IMR-90 (cell line): ENCODE measurements around the gene HEYL. TPM values are rescaled to one million over a fixed set of nuclear protein-coding genes. Genes with fewer than 3 reads are reported as not detected.

Experiments
- ATAC-seq: fragments of 200-7000 bp; cut with Tn5 transposase; 2 replicates; pipeline ENCODE4 v1.9.1; 2020; ENCODE audit warnings: low read depth, mild to moderate bottlenecking, moderate library complexity
- BruUV-seq: library from RNA; stranded (reverse); fragments of 400-500 nt; replicated peaks from 2 replicates; lab custom pipeline; 2021; lab: Mats Ljungman, UMichigan
- CTCF ChIA-PET: fragments of 300-600 bp; formaldehyde crosslinking; extraction: SDS; loops from one replicate; lab custom pipeline; 2021; ENCODE audit warnings: antibody characterized with exemption; lab: Yijun Ruan, JAX
- POLR2A ChIA-PET: fragments of 300-600 bp; sonication (Branson Sonifier 250); formaldehyde crosslinking; loops from one replicate; lab custom pipeline; 2022; ENCODE audit warnings: antibody characterized with exemption; ENCODE audit not compliant: unreplicated experiment; lab: Charles Lee
- DNase-seq: peaks from one replicate; pipeline ENCODE4 v3.0.0; 2013
- H2AFZ ChIP-seq: replicated peaks from 2 replicates; pipeline ENCODE3; 2013; ENCODE audit warnings: low read length, mild to moderate bottlenecking; ENCODE audit not compliant: poor library complexity
- H2AK5ac ChIP-seq: 2 replicates; pipeline ENCODE4 v1.6.1; 2013; ENCODE audit warnings: low read depth, low read length, inconsistent platforms
- H2AK9ac ChIP-seq: replicated peaks from 2 replicates; pipeline ENCODE3; 2013; ENCODE audit warnings: mild to moderate bottlenecking, low read depth, low read length, moderate library complexity; ENCODE audit not compliant: poor library complexity
- H2BK120ac ChIP-seq: 2 replicates; pipeline ENCODE4 v1.6.1; 2013; ENCODE audit warnings: low read depth, low read length, inconsistent platforms
- H2BK15ac ChIP-seq: 3 replicates; pipeline ENCODE4 v1.6.1; 2013; ENCODE audit warnings: low read depth, low read length, inconsistent platforms
- H2BK20ac ChIP-seq: 2 replicates; pipeline ENCODE4 v1.6.1; 2013; ENCODE audit warnings: low read depth, mild to moderate bottlenecking, inconsistent platforms, low read length, moderate library complexity
- H2BK5ac ChIP-seq: 2 replicates; pipeline ENCODE4 v1.6.1; 2013; ENCODE audit warnings: mild to moderate bottlenecking, low read depth, low read length, inconsistent platforms; ENCODE audit not compliant: poor library complexity, severe bottlenecking
- H3K14ac ChIP-seq: replicated peaks from 2 replicates; pipeline ENCODE4 v1.6.1; 2013; ENCODE audit warnings: low read depth, low read length, inconsistent platforms
- H3K18ac ChIP-seq: 2 replicates; pipeline ENCODE4 v1.6.1; 2013; ENCODE audit warnings: low read depth, low read length, control low read depth
- H3K23ac ChIP-seq: 2 replicates; pipeline ENCODE4 v1.6.1; 2013; ENCODE audit warnings: low read depth, low read length, inconsistent platforms
- H3K27ac ChIP-seq: 2 replicates; pipeline ENCODE4 v1.5.1; 2013; ENCODE audit warnings: mild to moderate bottlenecking, control low read depth, low read length; ENCODE audit not compliant: insufficient read depth
- H3K27me3 ChIP-seq: 2 replicates; pipeline ENCODE4 v1.6.1; 2013; ENCODE audit warnings: low read length; ENCODE audit not compliant: control insufficient read depth, insufficient read depth
- H3K36me3 ChIP-seq: 2 replicates; pipeline ENCODE4 v1.6.1; 2013; ENCODE audit warnings: low read length, mixed read lengths; ENCODE audit not compliant: control insufficient read depth, insufficient read depth
- H3K4ac ChIP-seq: 2 replicates; pipeline ENCODE4 v1.6.1; 2013; ENCODE audit warnings: low read depth, low read length, inconsistent platforms
- H3K4me1 ChIP-seq: 2 replicates; pipeline ENCODE4 v1.6.1; 2013; ENCODE audit warnings: low read length, mixed read lengths; ENCODE audit not compliant: control insufficient read depth, insufficient read depth
- H3K4me2 ChIP-seq: 2 replicates; pipeline ENCODE4 v1.6.1; 2013; ENCODE audit warnings: low read depth, mild to moderate bottlenecking, control low read depth, low read length, moderate library complexity
- H3K4me3 ChIP-seq: 2 replicates; pipeline ENCODE4 v1.5.1; 2013; ENCODE audit warnings: low read depth, mild to moderate bottlenecking, control low read depth, low read length, moderate library complexity; ENCODE audit not compliant: insufficient read depth
- H3K56ac ChIP-seq: 2 replicates; pipeline ENCODE4 v1.6.1; 2013; ENCODE audit warnings: low read length, inconsistent platforms; ENCODE audit not compliant: insufficient read depth; ENCODE audit errors: extremely low read depth
- H3K79me1 ChIP-seq, 2 experiments: 2 replicates each; pipeline ENCODE4 v1.6.1; 2013; ENCODE audit warnings: low read length in 2 of 2, inconsistent platforms in 1 of 2, low read depth in 1 of 2
- H3K9ac ChIP-seq: 2 replicates; pipeline ENCODE4 v1.6.1; 2013; ENCODE audit warnings: low read depth, low read length, control low read depth
- H3K9me1 ChIP-seq: 2 replicates; pipeline ENCODE4 v1.6.1; 2013; ENCODE audit warnings: low read length, inconsistent platforms; ENCODE audit not compliant: insufficient read depth
- H3K9me3 ChIP-seq: 2 replicates; pipeline ENCODE4 v1.6.1; 2013; ENCODE audit warnings: low read length; ENCODE audit not compliant: control insufficient read depth, insufficient read depth
- H4K20me1 ChIP-seq: 2 replicates; pipeline ENCODE4 v1.6.1; 2013; ENCODE audit warnings: low read length, inconsistent platforms; ENCODE audit not compliant: insufficient read depth
- H4K5ac ChIP-seq: 2 replicates; pipeline ENCODE4 v1.6.1; 2013; ENCODE audit warnings: mild to moderate bottlenecking, low read depth, low read length, control low read depth
- H4K8ac ChIP-seq, 2 experiments: 2 replicates each; pipeline ENCODE4 v1.6.1; 2013; ENCODE audit warnings: low read depth in 2 of 2, low read length in 2 of 2, control low read depth in 1 of 2, inconsistent platforms in 1 of 2
- H4K91ac ChIP-seq: 2 replicates; pipeline ENCODE4 v1.6.1; 2013; ENCODE audit warnings: low read depth, low read length, inconsistent platforms; ENCODE audit not compliant: insufficient read depth
- BHLHE40 ChIP-seq: fragments of 150-350 bp; IDR thresholded peaks from 2 replicates; pipeline ENCODE4 v1.6.1; 2016; ENCODE audit warnings: mild to moderate bottlenecking, low read depth, low read length
- CEBPB ChIP-seq: IDR thresholded peaks from 2 replicates; pipeline ENCODE4 v1.6.1; 2012; ENCODE audit warnings: low read depth, low read length, improper control_type of control experiment
- CHD1 ChIP-seq: IDR thresholded peaks from 2 replicates; pipeline ENCODE4 v1.6.1; 2012; ENCODE audit warnings: low read depth, low read length, improper control_type of control experiment
- CTCF ChIP-seq: conservative IDR thresholded peaks from 2 replicates; pipeline ENCODE4 v1.5.1; 2012; ENCODE audit warnings: mild to moderate bottlenecking, low read depth, low read length, improper control_type of control experiment
- ELK1 ChIP-seq: fragments of 150-350 bp; IDR thresholded peaks from 2 replicates; pipeline ENCODE4 v1.6.1; 2016; ENCODE audit warnings: low read depth, mild to moderate bottlenecking, low read length, moderate library complexity, borderline replicate concordance
- FOS ChIP-seq: fragments of 150-350 bp; IDR thresholded peaks from 2 replicates; pipeline ENCODE4 v1.6.1; 2016; ENCODE audit warnings: low read depth, low read length
- MAFK ChIP-seq: IDR thresholded peaks from 2 replicates; pipeline ENCODE4 v1.6.1; 2012; ENCODE audit warnings: low read depth, low read length, improper control_type of control experiment
- MAZ ChIP-seq: IDR thresholded peaks from 2 replicates; pipeline ENCODE4 v1.6.1; 2012; ENCODE audit warnings: low read depth, mild to moderate bottlenecking, low read length, improper control_type of control experiment, moderate library complexity, borderline replicate concordance
- MXI1 ChIP-seq: IDR thresholded peaks from 2 replicates; pipeline ENCODE4 v1.6.1; 2012; ENCODE audit warnings: low read depth, mild to moderate bottlenecking, low read length, moderate library complexity, borderline replicate concordance
- NFE2L2 ChIP-seq: fragments of 150-350 bp; IDR thresholded peaks from 2 replicates; pipeline ENCODE4 v1.6.1; 2016; ENCODE audit warnings: low read depth, mild to moderate bottlenecking, low read length
- POLR2A ChIP-seq: IDR thresholded peaks from 2 replicates; pipeline ENCODE4 v1.6.1; 2012; ENCODE audit warnings: mild to moderate bottlenecking, low read depth, low read length
- RCOR1 ChIP-seq: IDR thresholded peaks from 2 replicates; pipeline ENCODE4 v1.6.1; 2012; ENCODE audit warnings: mild to moderate bottlenecking, low read length, improper control_type of control experiment; ENCODE audit not compliant: insufficient replicate concordance
- RFX5 ChIP-seq: IDR thresholded peaks from 2 replicates; pipeline ENCODE4 v1.8.0; 2012; ENCODE audit warnings: low read depth, mild to moderate bottlenecking, low read length, moderate library complexity
- USF2 ChIP-seq: fragments of 150-350 bp; IDR thresholded peaks from 2 replicates; pipeline ENCODE4 v1.6.1; 2017; ENCODE audit warnings: mild to moderate bottlenecking, antibody characterized with exemption, low read length, low read depth
- WGBS, 2 experiments: methylation state at CpG; one replicate each; pipeline versions ENCODE4 v1.1.5 to v1.1.7; 2013; ENCODE audit warnings: missing lambda C conversion rate in 2 of 2; ENCODE audit not compliant: insufficient read length in 1 of 2; ENCODE audit errors: extremely low coverage in 2 of 2; 5-methylcytosine and 5-hydroxymethylcytosine counted together
- dilution Hi-C: fragments of 300-500 bp; cut with HindIII; formaldehyde crosslinking; loops from one replicate; pipeline ENCODE4 v1.14.3; 2018; ENCODE audit warnings: low sequenced_read_pairs; ENCODE audit not compliant: unreplicated experiment
- in situ Hi-C: fragments of 300-500 bp; cut with MboI; formaldehyde crosslinking; loops from 3 replicates; pipeline ENCODE4 v1.14.3; 2019; ENCODE audit warnings: low sequenced_read_pairs, inconsistent platforms, mixed read lengths
- intact Hi-C: fragments of 100-400 bp; cut with micrococcal nuclease; formaldehyde crosslinking; loops from 2 replicates; pipeline ENCODE4 v1.10.0; 2022
- polyA plus RNA-seq, 3 experiments: library from polyadenylated mRNA; depleted of rRNA; stranded (reverse); fragments of >200 nt; gene quantifications; 2 replicates each; pipeline ENCODE4 v1.2.3, GENCODE V29; 2012; ENCODE audit warnings: low replicate concordance in 1 of 3
- total RNA-seq: library from RNA; depleted of rRNA; stranded (reverse); fragments of >200 nt; gene quantifications from 2 replicates; pipeline ENCODE4 v1.2.3, GENCODE V29; 2012

HEYL gene
- total and polyA plus RNA-seq, 2 of the 4 experiments (the other 2 are of a cell fraction) = 0.02 TPM; not detected in 1

GRCh38 chr1:39626646-39627045 lies 12.8 kb downstream of the HEYL start:
- Histone ChIP-seq H3K23ac (no peak overlapping the region), H4K20me1 (no peaks in the 10 kb centered on the region), H3K4me3 (no peak overlapping the region), H3K36me3 (no peaks in the 10 kb centered on the region), H4K91ac (no peak overlapping the region), H2BK20ac (no peak overlapping the region), H3K56ac (no peak overlapping the region), H3K9ac (no peak overlapping the region), H3K9me3 (no peaks in the 10 kb centered on the region), H3K27ac (no peak overlapping the region), H2BK120ac (no peak overlapping the region), H4K8ac (no peak overlapping the region), H3K9me1 (no peaks in the 10 kb centered on the region; the same call in 1 of the 2 replicates), H2AK5ac (no peak overlapping the region), H2BK5ac (no peak overlapping the region), H3K27me3 (peaks cover 31% of the 10 kb centered on the region), H3K4me1 (peaks cover 5% of the 10 kb centered on the region; the same call in 1 of the 2 replicates), H3K79me1 (no peaks in the 10 kb centered on the region), H3K4ac (no peak overlapping the region), H2AK9ac (no peak overlapping the region), H2BK15ac (no peak overlapping the region), H3K4me2 (no peak overlapping the region), H3K14ac (no peak overlapping the region), H3K18ac (no peak overlapping the region), H2AFZ (no peak overlapping the region), H4K5ac (no peak overlapping the region)
- TF ChIP-seq MAFK = no peak
- no peak for TF ChIP-seq ELK1
- no peak for TF ChIP-seq CEBPB
- no peak for TF ChIP-seq RFX5
- no peak for TF ChIP-seq USF2
- TF ChIP-seq MXI1 = no peak
- no peak for TF ChIP-seq CHD1
- no peak for TF ChIP-seq MAZ
- no peak for TF ChIP-seq CTCF
- no peak for TF ChIP-seq RCOR1
- TF ChIP-seq FOS = no peak
- no peak for TF ChIP-seq POLR2A
- TF ChIP-seq BHLHE40 = no peak
- TF ChIP-seq NFE2L2 = no peak
- DNase-seq (no peak), ATAC-seq (no peak)
- CTCF ChIA-PET = no interaction called here
- in situ Hi-C loops = no loop called here
- WGBS, 2 experiments = 86% methylated on average over 9 of the region's 16 CpGs; no CpG with 5 or more reads in 1 of the 2 experiments
- dilution Hi-C loops = no loop called here
- POLR2A ChIA-PET = no interaction called here
- no TSS peak for BruUV-seq
- intact Hi-C loops = no loop called here
